Measurements from ENCODE around the gene MVB12A. TPM values are rescaled to one million over a fixed set of nuclear protein-coding genes. Genes with fewer than 3 reads are reported as not detected.

Gene MVB12A
- polyA plus RNA-seq: 1.2 and 4.1 TPM in 2 replicates

GRCh38 chr19:17419621-17420474, at the start of gene MVB12A:
Gene MVB12A, plus strand, starts transcription at chr19:17420047. Its CDS starts 89 bp downstream, at chr19:17420136.

GRCh38 chr19:17376935-17377600, 42.8 kb upstream of the MVB12A start, which contains the start of gene PLVAP:
Gene PLVAP, minus strand, starts transcription at chr19:17377342. Its CDS starts 54 bp downstream, at chr19:17377288.

GRCh38 chr19:17393914-17394313, 25.9 kb upstream of the MVB12A start, which contains the start of gene CCDC194:
Gene CCDC194, minus strand, starts transcription at chr19:17394196. Its CDS starts 38 bp downstream, at chr19:17394158.

GRCh38 chr19:17405250-17406045, 14.4 kb upstream of the MVB12A start, which contains the start of gene BST2:
Gene BST2, minus strand, starts transcription at chr19:17405630. Its CDS starts 55 bp downstream, at chr19:17405575.

GRCh38 chr19:17448131-17448967, 28.5 kb downstream of the MVB12A start, which contains the start of gene TMEM221:
Gene TMEM221, minus strand, starts transcription at chr19:17448668. Its CDS starts 206 bp downstream, at chr19:17448462.

GRCh38 chr19:17460372-17461230, 40.8 kb downstream of the MVB12A start, which contains the start of gene NXNL1:
Gene NXNL1, minus strand, starts transcription at chr19:17460926. Its CDS starts 57 bp downstream, at chr19:17460869.

GRCh38 chr19:17470068-17470841, 50.4 kb downstream of the MVB12A start, which contains the start of gene SLC27A1:
Gene SLC27A1, plus strand, starts transcription at chr19:17470524. Its CDS starts 17 bp downstream, at chr19:17470541.

Other genes with a start within 250 kb of the MVB12A start
- gene USE1, start 204.7 kb upstream of the MVB12A start, polyA plus RNA-seq: 43.9 and 51.1 TPM in 2 replicates
- 17.9 and 18.2 TPM in 2 replicates for gene OCEL1, start 193.8 kb upstream of the MVB12A start, polyA plus RNA-seq
- 2.4 and 6.3 TPM in 2 replicates for gene NR2F6, start 174.1 kb upstream of the MVB12A start, polyA plus RNA-seq
- not detected in 2 replicates for gene USHBP1, start 155.3 kb upstream of the MVB12A start, polyA plus RNA-seq
- gene BABAM1, start 152.6 kb upstream of the MVB12A start, polyA plus RNA-seq: 45.2 and 64.5 TPM in 2 replicates
- 0.28 TPM in 1 of 2 replicates, not detected in the other for gene ANKLE1, start 138.1 kb upstream of the MVB12A start, polyA plus RNA-seq
- gene ABHD8, start 116.6 kb upstream of the MVB12A start, polyA plus RNA-seq: 0.71 and 2.5 TPM in 2 replicates
- gene MRPL34, start 114.2 kb upstream of the MVB12A start, polyA plus RNA-seq: 58.3 and 88.7 TPM in 2 replicates
- 5.3 and 14.2 TPM in 2 replicates for gene DDA1, start 110.5 kb upstream of the MVB12A start, polyA plus RNA-seq
- gene ANO8, start 85.2 kb upstream of the MVB12A start, polyA plus RNA-seq: 1.2 and 2.9 TPM in 2 replicates
- 0.87 and 6.8 TPM in 2 replicates for gene GTPBP3, start 82.5 kb upstream of the MVB12A start, polyA plus RNA-seq
- gene PLVAP, start 42.7 kb upstream of the MVB12A start, polyA plus RNA-seq: not detected in 2 replicates
- not detected in 2 replicates for gene CCDC194, start 25.9 kb upstream of the MVB12A start, polyA plus RNA-seq
- not detected in 2 replicates for gene BST2, start 14.4 kb upstream of the MVB12A start, polyA plus RNA-seq
- gene TMEM221, start 28.6 kb downstream of the MVB12A start, polyA plus RNA-seq: not detected in 2 replicates
- gene NXNL1, start 40.9 kb downstream of the MVB12A start, polyA plus RNA-seq: not detected in 2 replicates
- gene SLC27A1, start 50.5 kb downstream of the MVB12A start, polyA plus RNA-seq: 1.5 and 2.3 TPM in 2 replicates
- gene PGLS, start 91.6 kb downstream of the MVB12A start, polyA plus RNA-seq: 3.9 and 4.0 TPM in 2 replicates
- 0.28 and 1.7 TPM in 2 replicates for gene COLGALT1, start 135.6 kb downstream of the MVB12A start, polyA plus RNA-seq